ENCODE results near the gene NEDD4.
"Not testable (repeated sequence)": the region's sequence is repeated elsewhere in the genome, so short reads cannot be mapped to it uniquely, and the experiment has no call there.

The NEDD4 gene

DNA sequence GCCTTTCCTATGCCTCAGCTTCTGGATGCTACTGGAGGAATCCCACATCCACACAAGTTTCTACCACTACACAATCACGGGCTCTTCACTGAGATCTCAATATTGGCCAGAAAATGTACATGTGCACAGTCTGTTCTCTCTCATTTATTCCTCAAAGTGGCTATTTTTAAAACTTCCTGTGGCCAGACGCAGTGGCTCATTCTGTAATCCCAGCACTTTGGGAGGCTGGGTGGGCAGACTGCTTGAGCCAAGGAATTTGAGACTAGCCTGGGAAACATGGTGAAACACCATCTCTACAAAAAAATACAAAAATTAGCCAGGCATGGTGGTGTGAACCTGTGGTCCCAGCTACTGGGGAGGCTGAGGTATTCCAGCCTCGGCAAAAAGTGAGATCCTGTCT is 159.1 kb downstream of the NEDD4 start:
- Histone ChIP-seq H3K9me3 (ENCODE audit: control insufficient read depth, insufficient read depth, low read length) (no peaks in the 10 kb centered on the region), H3K4me1 (ENCODE audit: control insufficient read depth, insufficient read depth, low read length) (no peaks in the 10 kb centered on the region), H3K4me3 (ENCODE audit: low read length) (no peak overlapping the region), H3K36me3 (ENCODE audit: control insufficient read depth, insufficient read depth, low read length) (no peaks in the 10 kb centered on the region), H3K27ac (ENCODE audit: low read length) (no peak overlapping the region), H3K27me3 (ENCODE audit: control insufficient read depth, insufficient read depth, low read length) (no peaks in the 10 kb centered on the region)
- WGBS (ENCODE audit: insufficient coverage, insufficient read length): no CpG with 5 or more reads among the region's 3 CpGs
- DNase-seq (ENCODE audit: low read depth, low spot score): no peak

DNA sequence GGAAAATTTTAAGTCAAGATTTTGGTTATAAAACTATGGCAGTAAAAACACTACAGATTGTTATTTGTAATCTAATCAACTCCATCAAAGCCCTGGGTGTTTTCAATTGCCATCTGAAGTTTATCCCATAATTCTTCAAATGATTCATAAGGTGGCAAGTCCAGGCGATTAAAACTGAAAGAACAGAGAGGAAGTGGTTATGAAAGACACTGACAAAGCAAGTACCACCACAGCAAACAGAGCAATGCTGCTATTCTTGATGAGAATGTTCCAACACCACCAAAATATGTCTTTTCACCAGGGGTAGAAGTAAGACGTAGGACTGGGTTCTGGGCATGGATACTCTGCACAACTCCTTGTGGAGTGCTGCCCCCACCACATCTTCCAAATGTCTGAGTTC is 163.6 kb downstream of the NEDD4 start:
- WGBS (ENCODE audit: insufficient coverage, insufficient read length): no CpG with 5 or more reads among the region's 2 CpGs
- Histone ChIP-seq H3K36me3 (ENCODE audit: control insufficient read depth, insufficient read depth, low read length) (no peaks in the 10 kb centered on the region), H3K27ac (ENCODE audit: low read length) (no peak overlapping the region), H3K27me3 (ENCODE audit: control insufficient read depth, insufficient read depth, low read length) (no peaks in the 10 kb centered on the region), H3K9me3 (ENCODE audit: control insufficient read depth, insufficient read depth, low read length) (no peaks in the 10 kb centered on the region), H3K4me3 (ENCODE audit: low read length) (no peak overlapping the region), H3K4me1 (ENCODE audit: control insufficient read depth, insufficient read depth, low read length) (no peaks in the 10 kb centered on the region)
- DNase-seq (ENCODE audit: low read depth, low spot score): no peak

DNA sequence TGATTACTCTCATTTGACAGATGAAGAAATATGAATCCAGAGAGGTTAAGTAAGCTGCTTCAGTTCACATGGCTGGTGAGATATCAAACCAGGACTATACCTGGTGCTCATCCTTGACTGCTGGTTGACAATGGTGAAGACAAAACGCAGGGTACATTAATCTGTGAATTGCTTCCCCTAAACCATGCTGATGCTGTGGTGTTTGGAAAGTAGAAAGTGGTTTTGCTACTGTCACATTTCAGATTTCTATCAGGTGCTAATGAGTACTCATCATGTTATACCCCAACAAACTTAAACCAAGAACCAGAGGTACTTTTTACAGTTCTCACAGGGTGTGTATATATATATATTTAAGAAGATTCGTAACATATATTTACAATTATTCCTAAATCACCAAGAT is 165.5 kb downstream of the NEDD4 start:
- no CpG with 5 or more reads among the region's 2 CpGs for WGBS (ENCODE audit: insufficient coverage, insufficient read length)
- DNase-seq (ENCODE audit: low read depth, low spot score): no peak
- H3K4me3 ChIP-seq (ENCODE audit: low read length): no peak overlapping the region
- no peak overlapping the region for H3K27ac ChIP-seq (ENCODE audit: low read length)
- no peaks in the 10 kb centered on the region for H3K4me1 ChIP-seq (ENCODE audit: control insufficient read depth, insufficient read depth, low read length)
- no peaks in the 10 kb centered on the region for H3K27me3 ChIP-seq (ENCODE audit: control insufficient read depth, insufficient read depth, low read length)
- H3K9me3 ChIP-seq (ENCODE audit: control insufficient read depth, insufficient read depth, low read length): no peaks in the 10 kb centered on the region
- no peaks in the 10 kb centered on the region for H3K36me3 ChIP-seq (ENCODE audit: control insufficient read depth, insufficient read depth, low read length)

DNA sequence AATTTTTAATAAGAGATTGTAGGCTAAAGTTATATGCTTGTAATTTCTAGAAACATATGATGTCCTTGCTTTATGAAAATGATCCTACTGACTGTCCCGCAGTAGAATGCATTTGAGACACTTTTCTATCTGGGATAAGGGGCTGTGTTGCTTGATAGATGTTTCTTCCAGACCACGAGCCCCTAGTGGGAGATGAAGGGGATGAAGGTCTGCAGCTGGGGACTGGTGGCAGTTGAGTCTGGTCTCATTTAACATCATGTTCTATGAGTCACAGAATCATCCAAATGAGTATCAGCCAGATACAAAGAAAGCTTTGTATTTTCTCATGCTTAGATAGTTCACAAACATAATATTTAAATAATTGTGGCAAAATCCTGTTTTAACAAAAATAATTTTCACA is 166.2 kb downstream of the NEDD4 start:
- no peaks in the 10 kb centered on the region for H3K36me3 ChIP-seq (ENCODE audit: control insufficient read depth, insufficient read depth, low read length)
- H3K4me1 ChIP-seq (ENCODE audit: control insufficient read depth, insufficient read depth, low read length): no peaks in the 10 kb centered on the region
- H3K27me3 ChIP-seq (ENCODE audit: control insufficient read depth, insufficient read depth, low read length): no peaks in the 10 kb centered on the region
- no peaks in the 10 kb centered on the region for H3K9me3 ChIP-seq (ENCODE audit: control insufficient read depth, insufficient read depth, low read length)
- no CpG with 5 or more reads among the region's 2 CpGs for WGBS (ENCODE audit: insufficient coverage, insufficient read length)
- no peak for DNase-seq (ENCODE audit: low read depth, low spot score)
- H3K4me3 ChIP-seq (ENCODE audit: low read length): no peak overlapping the region
- no peak overlapping the region for H3K27ac ChIP-seq (ENCODE audit: low read length)

DNA sequence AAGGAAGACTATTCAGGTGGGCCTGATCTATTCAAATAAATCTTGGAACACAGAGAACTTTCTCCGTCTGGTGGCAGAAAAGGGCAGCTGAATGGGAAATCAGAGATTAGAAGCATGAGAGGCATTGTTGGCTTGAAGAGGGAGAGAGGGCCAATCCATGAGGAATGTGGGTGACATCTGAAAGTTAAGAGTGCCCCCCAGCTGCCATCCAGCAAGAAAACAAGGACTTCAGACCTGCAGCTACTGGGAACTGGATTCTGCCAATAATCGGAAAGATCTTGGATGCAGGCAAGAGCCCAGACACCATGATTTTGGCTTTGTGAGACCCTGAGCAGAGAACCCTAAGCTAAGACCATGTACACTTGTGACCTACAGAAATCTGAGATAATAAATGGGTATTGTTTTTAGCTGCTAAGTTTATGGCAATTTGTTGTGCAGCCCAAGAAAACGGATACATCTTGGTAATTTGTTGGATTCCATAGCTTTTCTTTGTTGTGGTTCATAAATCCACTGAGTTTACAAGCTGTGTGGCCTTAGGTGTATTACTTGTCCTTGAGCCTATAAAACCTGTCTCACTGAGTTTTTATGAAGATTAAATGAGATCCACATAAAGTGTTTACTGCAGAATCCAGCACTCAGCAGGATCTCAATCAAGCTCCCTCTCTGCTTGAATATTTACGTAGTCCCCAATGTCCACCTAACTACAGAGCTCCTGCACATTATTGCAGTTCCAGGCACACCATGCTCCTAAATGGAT is 168.4 kb downstream of the NEDD4 start:
- WGBS (ENCODE audit: insufficient coverage, insufficient read length): no CpG with 5 or more reads among the region's 4 CpGs
- H3K9me3 ChIP-seq (ENCODE audit: control insufficient read depth, insufficient read depth, low read length): no peaks in the 10 kb centered on the region
- no peaks in the 10 kb centered on the region for H3K36me3 ChIP-seq (ENCODE audit: control insufficient read depth, insufficient read depth, low read length)
- no peak overlapping the region for H3K4me3 ChIP-seq (ENCODE audit: low read length)
- H3K27ac ChIP-seq (ENCODE audit: low read length): no peak overlapping the region
- no peaks in the 10 kb centered on the region for H3K4me1 ChIP-seq (ENCODE audit: control insufficient read depth, insufficient read depth, low read length)
- DNase-seq (ENCODE audit: low read depth, low spot score): no peak
- no peaks in the 10 kb centered on the region for H3K27me3 ChIP-seq (ENCODE audit: control insufficient read depth, insufficient read depth, low read length)

DNA sequence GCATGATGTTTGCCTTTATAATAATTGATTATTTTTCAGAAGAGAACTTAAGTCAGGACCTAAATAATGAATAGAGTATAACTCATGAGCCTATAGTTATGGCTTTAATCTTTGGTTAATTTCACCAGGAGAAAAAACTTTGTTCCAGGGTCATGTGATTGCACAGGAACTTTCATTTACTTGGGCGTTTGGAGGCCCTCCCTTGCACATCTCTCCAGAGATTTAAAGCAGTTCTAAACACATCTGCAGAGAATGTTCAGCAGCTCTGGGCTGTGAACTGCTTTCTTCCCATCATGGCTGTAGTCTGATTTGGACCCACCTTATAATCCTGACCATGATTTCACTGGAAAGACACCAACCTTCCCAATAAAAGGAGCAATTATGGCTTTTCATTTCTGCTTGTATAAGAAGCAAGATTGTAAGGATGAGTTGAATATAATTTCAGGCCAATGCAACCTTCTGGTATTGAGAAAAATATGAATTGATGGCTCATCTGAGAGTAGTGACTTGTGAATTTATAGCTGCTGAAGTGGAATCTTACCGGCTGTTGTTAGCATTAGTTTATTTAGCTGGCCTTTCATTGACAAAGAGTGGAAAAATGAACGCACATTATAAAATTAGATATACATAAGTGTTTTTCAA is 169.6 kb downstream of the NEDD4 start:
- Histone ChIP-seq H3K4me1 (ENCODE audit: control insufficient read depth, insufficient read depth, low read length) (no peaks in the 10 kb centered on the region; the same call in 1 of the 2 replicates), H3K27me3 (ENCODE audit: control insufficient read depth, insufficient read depth, low read length) (no peaks in the 10 kb centered on the region), H3K4me3 (ENCODE audit: low read length) (no peak overlapping the region), H3K36me3 (ENCODE audit: control insufficient read depth, insufficient read depth, low read length) (no peaks in the 10 kb centered on the region), H3K27ac (ENCODE audit: low read length) (no peak overlapping the region), H3K9me3 (ENCODE audit: control insufficient read depth, insufficient read depth, low read length) (no peaks in the 10 kb centered on the region)
- DNase-seq (ENCODE audit: low read depth, low spot score): no peak
- WGBS (ENCODE audit: insufficient coverage, insufficient read length): no CpG with 5 or more reads among the region's 3 CpGs

DNA sequence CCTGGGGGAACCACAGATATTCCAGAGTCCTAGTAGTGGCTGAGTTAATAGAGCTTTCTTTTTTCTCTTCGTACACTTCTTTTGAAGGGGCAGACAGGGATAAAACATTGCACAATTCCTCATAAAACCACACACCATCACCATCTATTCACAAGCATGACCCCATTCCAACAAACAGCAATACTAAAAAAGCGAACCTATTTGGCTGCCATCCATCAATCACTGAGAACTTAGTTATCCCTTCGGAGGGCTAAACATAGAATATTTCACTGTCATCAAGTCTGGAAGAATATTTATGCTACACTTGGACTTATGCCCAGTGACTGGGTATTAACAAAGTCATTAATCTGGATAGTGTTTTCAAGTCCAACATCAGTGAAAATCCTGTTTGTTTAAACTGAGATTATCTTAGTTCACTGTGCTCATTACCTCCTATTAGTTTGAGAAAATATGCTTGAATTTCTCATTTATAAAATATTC is 170.2 kb downstream of the NEDD4 start:
- WGBS (ENCODE audit: insufficient coverage, insufficient read length): no CpG with 5 or more reads among the region's 3 CpGs
- Histone ChIP-seq H3K9me3 (ENCODE audit: control insufficient read depth, insufficient read depth, low read length) (no peaks in the 10 kb centered on the region), H3K27me3 (ENCODE audit: control insufficient read depth, insufficient read depth, low read length) (no peaks in the 10 kb centered on the region), H3K36me3 (ENCODE audit: control insufficient read depth, insufficient read depth, low read length) (no peaks in the 10 kb centered on the region), H3K4me3 (ENCODE audit: low read length) (no peak overlapping the region), H3K4me1 (ENCODE audit: control insufficient read depth, insufficient read depth, low read length) (no peaks in the 10 kb centered on the region; the same call in 1 of the 2 replicates), H3K27ac (ENCODE audit: low read length) (no peak overlapping the region)
- no peak for DNase-seq (ENCODE audit: low read depth, low spot score)

DNA sequence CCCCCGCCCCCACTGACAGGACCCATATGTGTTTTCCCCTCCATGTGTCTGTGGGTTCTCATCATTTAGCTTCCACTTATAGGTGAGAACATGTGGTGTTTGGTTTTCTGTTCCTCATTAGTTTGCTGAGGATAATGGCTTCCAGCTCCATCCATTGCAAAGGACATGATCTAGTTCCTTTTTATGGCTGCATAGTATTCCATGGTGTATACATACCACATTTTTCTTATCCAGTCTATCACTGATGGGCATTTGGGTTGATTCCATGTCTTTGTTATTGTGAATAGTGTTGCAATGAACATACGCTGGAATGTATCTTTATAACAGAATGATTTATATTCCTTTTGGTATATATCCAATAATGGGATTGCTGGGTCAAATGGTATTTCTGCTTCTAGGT is 171.7 kb downstream of the NEDD4 start:
- not testable (repeated sequence) for H3K9me3 ChIP-seq (ENCODE audit: control insufficient read depth, insufficient read depth, low read length); DNase-seq (ENCODE audit: low read depth, low spot score); H3K4me3 ChIP-seq (ENCODE audit: low read length); H3K4me1 ChIP-seq (ENCODE audit: control insufficient read depth, insufficient read depth, low read length); H3K27me3 ChIP-seq (ENCODE audit: control insufficient read depth, insufficient read depth, low read length); H3K36me3 ChIP-seq (ENCODE audit: control insufficient read depth, insufficient read depth, low read length); H3K27ac ChIP-seq (ENCODE audit: low read length)
- no CpG with 5 or more reads among the region's 2 CpGs for WGBS (ENCODE audit: insufficient coverage, insufficient read length)

DNA sequence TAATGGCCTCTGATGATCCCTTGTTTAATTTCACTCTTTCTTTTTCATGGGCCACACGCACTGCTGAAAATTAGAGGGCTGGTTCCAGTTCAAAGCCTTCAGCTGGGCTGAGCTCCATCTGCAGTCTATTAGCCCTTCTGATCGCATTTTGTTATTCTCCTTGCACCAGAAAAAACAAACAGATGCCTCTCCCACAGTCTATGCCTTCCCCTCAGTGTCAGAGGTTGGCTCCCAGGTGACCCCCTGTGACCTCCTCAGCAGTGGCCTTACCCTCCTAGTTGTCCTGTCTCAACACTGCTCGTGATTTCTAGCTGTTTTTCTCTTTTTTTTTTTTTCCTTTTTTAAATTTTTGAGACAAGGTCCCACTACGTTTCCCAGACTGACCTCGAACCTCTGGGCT is 173.4 kb downstream of the NEDD4 start:
- H3K27me3 ChIP-seq (ENCODE audit: control insufficient read depth, insufficient read depth, low read length): no peaks in the 10 kb centered on the region
- no CpG with 5 or more reads among the region's 5 CpGs for WGBS (ENCODE audit: insufficient coverage, insufficient read length)

DNA sequence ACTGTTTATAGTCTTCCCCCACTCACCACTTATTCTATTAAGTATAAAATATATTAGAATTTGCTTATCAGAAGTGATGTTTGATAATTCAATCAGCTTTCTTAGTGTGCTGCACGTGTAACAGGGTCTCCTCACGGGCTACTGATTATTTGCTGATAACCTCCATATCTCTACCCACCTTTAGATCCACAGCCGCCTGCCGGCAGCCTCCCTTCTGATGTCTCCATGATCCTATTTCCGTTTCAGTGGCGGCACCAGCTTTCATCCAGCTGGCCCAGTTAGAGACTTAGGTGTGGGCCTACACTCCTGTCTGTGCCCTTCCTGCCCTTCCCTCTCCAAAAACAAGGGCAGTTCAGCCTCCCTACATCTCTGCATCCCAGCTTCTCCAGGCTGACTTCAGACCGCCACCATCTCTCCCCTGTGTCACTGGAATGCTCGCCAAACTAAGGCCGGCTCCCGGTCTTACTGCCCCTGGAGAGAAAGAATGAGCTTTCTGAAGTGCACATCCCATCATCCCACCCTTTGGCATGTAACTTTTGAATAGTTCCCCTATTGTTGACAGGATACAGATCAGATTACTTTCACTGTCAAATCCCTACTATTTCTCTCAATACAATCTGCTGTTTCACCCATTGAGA is 173.9 kb downstream of the NEDD4 start:
- DNase-seq (ENCODE audit: low read depth, low spot score): no peak
- Histone ChIP-seq H3K27ac (ENCODE audit: low read length) (no peak overlapping the region), H3K27me3 (ENCODE audit: control insufficient read depth, insufficient read depth, low read length) (no peaks in the 10 kb centered on the region), H3K36me3 (ENCODE audit: control insufficient read depth, insufficient read depth, low read length) (no peaks in the 10 kb centered on the region), H3K9me3 (ENCODE audit: control insufficient read depth, insufficient read depth, low read length) (no peaks in the 10 kb centered on the region), H3K4me1 (ENCODE audit: control insufficient read depth, insufficient read depth, low read length) (no peaks in the 10 kb centered on the region; the same call in 1 of the 2 replicates), H3K4me3 (ENCODE audit: low read length) (no peak overlapping the region)
- no CpG with 5 or more reads among the region's 10 CpGs for WGBS (ENCODE audit: insufficient coverage, insufficient read length)

More for the DNA sequence above, 173.4 kb downstream of the NEDD4 start:
- Histone ChIP-seq H3K27ac (ENCODE audit: low read length) (no peak overlapping the region), H3K36me3 (ENCODE audit: control insufficient read depth, insufficient read depth, low read length) (no peaks in the 10 kb centered on the region), H3K4me1 (ENCODE audit: control insufficient read depth, insufficient read depth, low read length) (no peaks in the 10 kb centered on the region; the same call in 1 of the 2 replicates), H3K9me3 (ENCODE audit: control insufficient read depth, insufficient read depth, low read length) (no peaks in the 10 kb centered on the region), H3K4me3 (ENCODE audit: low read length) (no peak overlapping the region)
- no peak for DNase-seq (ENCODE audit: low read depth, low spot score)

Measured in iPS DF 6.9 (cell line).